ENCODE results near the gene FZD2.

Gene FZD2

GRCh38 chr17:44607836-44608690, 50.8 kb downstream of the FZD2 start:
- DNase-seq (ENCODE audit: low spot score) = no peak

- DNase-seq (ENCODE audit: low spot score) = no peak
These were observed 51.6 kb downstream of the FZD2 start for GRCh38 chr17:44608727-44609435.

DNA sequence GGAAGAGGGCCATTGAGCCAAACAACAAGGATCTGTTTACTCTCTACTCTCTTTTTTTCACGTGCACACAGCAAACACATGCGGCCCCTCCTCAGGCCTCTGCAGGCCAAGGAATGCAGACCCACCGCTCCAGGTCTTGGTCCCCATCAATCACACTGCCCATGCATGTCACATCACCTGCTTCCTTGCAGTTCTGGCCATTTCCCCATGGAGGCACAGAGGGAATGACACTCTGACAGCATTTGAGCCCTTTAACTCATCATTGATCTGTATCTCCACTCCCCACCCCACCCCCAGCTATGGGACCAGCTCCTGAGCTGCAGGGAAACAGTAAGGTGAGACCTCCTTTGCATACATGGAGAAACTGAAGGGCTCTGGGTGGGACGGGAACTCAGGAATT, 53.0 kb downstream of the FZD2 start:
- DNase-seq (ENCODE audit: low spot score) = no peak

All from pons (tissue), 1 donor.